ENCODE data around the gene GAS7.

The GAS7 gene

DNA sequence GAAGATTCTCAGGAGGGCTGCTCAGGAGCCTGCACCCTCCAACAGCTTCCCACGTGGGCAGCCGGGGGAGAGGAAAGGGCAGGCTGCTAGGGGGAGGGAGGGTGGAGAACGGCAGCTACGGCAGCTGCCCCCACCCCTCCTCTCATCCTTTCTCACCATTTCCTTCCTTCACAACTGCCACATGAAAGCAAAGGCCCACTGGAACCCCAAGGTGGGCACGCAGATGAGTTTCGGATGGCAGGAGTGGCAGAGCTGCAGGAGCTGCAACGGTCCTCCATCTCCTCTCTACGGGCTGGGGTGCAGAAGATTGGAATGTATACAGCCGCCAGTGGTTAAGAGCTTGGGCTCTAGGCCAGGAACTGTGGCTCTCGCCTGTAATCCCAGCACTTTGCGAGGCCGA lies 77.7 kb downstream of the GAS7 start:
- no peak overlapping the region for H3K4me3 ChIP-seq (ENCODE audit: low read depth, low read length)
- H3K9me3 ChIP-seq (ENCODE audit: severe bottlenecking), result peaks cover 13% of the 10 kb centered on the region
- TF ChIP-seq, protein P1, sequence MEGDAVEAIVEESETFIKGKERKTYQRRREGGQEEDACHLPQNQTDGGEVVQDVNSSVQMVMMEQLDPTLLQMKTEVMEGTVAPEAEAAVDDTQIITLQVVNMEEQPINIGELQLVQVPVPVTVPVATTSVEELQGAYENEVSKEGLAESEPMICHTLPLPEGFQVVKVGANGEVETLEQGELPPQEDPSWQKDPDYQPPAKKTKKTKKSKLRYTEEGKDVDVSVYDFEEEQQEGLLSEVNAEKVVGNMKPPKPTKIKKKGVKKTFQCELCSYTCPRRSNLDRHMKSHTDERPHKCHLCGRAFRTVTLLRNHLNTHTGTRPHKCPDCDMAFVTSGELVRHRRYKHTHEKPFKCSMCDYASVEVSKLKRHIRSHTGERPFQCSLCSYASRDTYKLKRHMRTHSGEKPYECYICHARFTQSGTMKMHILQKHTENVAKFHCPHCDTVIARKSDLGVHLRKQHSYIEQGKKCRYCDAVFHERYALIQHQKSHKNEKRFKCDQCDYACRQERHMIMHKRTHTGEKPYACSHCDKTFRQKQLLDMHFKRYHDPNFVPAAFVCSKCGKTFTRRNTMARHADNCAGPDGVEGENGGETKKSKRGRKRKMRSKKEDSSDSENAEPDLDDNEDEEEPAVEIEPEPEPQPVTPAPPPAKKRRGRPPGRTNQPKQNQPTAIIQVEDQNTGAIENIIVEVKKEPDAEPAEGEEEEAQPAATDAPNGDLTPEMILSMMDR (IDR thresholded peaks at IDR 0.05; ENCODE audit: low read depth, low read length), result no peak
- H3K36me3 ChIP-seq, result no peaks in the 10 kb centered on the region
- H3K27me3 ChIP-seq (ENCODE audit: insufficient read depth, low read depth, severe bottlenecking), result no peaks in the 10 kb centered on the region
- no peak for DNase-seq
- H3K27ac ChIP-seq, result no peak overlapping the region

DNA sequence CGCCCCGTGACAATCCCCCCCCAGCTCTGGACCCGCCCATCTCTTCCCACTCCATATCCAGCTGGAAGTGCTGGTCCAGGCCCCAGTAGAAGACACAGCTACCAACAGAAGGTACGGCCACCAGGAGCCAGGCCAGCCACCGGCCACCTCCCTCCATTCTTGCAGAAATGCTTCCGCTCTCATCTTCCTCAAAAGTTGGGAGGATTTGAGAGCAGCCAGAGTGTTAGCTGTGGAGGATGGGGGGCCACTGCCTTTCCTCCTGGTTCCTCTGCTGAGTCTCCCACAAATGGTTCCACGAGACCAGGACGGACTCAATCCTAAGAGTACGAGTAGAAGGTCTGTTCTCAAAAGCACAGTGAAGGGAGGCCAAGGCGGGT lies 78.3 kb downstream of the GAS7 start:
- H3K27me3 ChIP-seq (ENCODE audit: insufficient read depth, low read depth, severe bottlenecking), result no peaks in the 10 kb centered on the region
- H3K27ac ChIP-seq, result no peak overlapping the region
- H3K4me3 ChIP-seq (ENCODE audit: low read depth, low read length), result no peak overlapping the region
- peaks cover 18% of the 10 kb centered on the region for H3K9me3 ChIP-seq (ENCODE audit: severe bottlenecking)
- no peak for DNase-seq
- TF ChIP-seq, protein P1 (IDR thresholded peaks at IDR 0.05; ENCODE audit: low read depth, low read length), result no peak
- H3K36me3 ChIP-seq, result no peaks in the 10 kb centered on the region

DNA sequence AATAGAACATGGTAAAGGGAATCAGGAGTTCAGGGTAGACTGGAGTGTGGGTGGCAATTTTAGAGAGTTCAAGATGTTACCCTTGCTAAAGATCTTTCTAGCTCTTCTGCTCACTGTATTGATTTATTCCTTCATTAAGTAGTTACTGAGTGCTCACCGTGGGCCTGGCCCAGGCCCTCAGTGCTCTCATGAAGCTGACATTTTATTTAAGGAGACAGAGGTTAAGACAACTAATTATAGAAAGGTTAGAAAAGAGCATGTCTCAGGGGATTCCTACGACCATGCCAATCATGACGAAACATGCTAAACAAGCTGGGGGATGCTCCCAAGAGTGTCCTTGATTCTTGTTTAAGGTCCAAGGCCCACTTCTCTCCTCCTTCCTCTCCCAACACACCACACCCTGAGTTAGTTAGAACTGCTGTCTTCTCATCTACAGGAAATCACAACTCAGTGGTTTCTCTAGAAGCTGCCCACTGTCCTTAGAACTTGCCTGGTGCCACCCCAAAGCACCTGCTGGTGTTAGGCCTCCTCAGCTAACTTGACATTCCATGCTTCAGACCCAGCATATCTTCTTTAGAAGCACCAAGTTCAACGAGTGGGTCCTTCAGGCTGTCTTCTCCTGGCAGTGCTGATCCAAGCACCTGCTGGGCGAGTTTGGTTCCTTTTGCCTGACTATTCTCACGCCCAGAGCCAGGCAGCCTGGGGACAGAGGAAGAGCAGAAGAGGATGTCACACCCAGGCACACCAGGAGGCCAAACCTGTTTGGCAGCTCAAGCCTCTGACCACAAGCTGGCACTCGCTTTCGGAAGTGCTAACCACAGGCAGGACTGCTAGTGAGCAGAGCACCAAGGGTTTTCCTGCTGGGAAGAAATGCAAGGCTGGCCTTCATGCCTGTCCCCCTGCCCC lies 79.0 kb downstream of the GAS7 start:
- Histone ChIP-seq H3K9me3 (ENCODE audit: severe bottlenecking) (peaks cover 18% of the 10 kb centered on the region), H3K4me3 (ENCODE audit: low read depth, low read length) (no peak overlapping the region), H3K27ac (0 out of 2 replicates have a peak overlapping the region, but pooled peaks have one; percentile 18), H3K36me3 (no peaks in the 10 kb centered on the region), H3K27me3 (ENCODE audit: insufficient read depth, low read depth, severe bottlenecking) (no peaks in the 10 kb centered on the region)
- TF ChIP-seq, protein P1 (IDR thresholded peaks at IDR 0.05; ENCODE audit: low read depth, low read length), result no peak
- no peak for DNase-seq

DNA sequence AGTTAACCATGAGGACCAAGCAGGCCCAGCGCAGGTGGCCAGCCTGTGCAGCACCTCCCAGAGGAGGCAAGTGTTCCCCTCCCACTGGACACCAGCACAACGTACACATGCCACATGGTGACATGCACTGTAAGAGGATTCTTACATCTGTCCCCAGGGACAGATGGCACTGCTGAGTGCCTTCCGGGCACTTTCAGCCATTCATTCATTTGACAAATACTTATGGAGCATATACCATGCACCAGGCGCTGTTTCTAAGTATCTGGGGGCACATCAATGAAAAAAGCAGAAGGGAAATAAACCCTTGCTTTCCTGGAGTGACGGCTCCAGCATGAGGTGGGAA lies 79.6 kb downstream of the GAS7 start:
- DNase-seq, result peak; percentile 81
- Histone ChIP-seq H3K27ac (0 out of 2 replicates have a peak overlapping the region, but pooled peaks have one; percentile 18), H3K36me3 (no peaks in the 10 kb centered on the region), H3K9me3 (ENCODE audit: severe bottlenecking) (peaks cover 18% of the 10 kb centered on the region), H3K27me3 (ENCODE audit: insufficient read depth, low read depth, severe bottlenecking) (no peaks in the 10 kb centered on the region), H3K4me3 (ENCODE audit: low read depth, low read length) (no peak overlapping the region)
- TF ChIP-seq, protein P1 (IDR thresholded peaks at IDR 0.05; ENCODE audit: low read depth, low read length), result peak; percentile 23; the same call in 1 of the 2 replicates

DNA sequence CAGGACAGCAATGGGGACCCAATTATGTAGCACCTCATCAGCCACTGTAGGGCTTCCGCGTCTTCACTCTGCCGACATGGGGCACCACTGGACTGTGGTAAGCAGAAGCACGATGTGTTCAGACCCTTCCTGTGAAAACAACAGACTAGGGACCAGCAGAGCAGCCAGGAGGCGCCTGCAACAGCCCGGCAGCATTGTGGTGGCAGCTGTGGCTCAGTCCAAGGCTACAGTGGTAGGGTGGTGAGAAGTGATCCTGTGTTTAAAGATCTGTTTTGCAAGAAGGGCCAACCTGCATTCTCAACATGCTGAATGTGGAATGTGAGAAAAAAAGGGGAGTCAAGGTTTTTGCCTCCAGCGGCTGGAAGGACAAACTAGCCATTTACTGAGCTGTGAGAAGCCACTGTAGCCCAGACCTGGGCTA lies 80.8 kb downstream of the GAS7 start:
- Histone ChIP-seq H3K27ac (peak overlapping the region; percentile 64), H3K27me3 (ENCODE audit: insufficient read depth, low read depth, severe bottlenecking) (no peaks in the 10 kb centered on the region), H3K36me3 (no peaks in the 10 kb centered on the region), H3K4me3 (ENCODE audit: low read depth, low read length) (peak overlapping the region; percentile 1; the same call in 1 of the 2 replicates), H3K9me3 (ENCODE audit: severe bottlenecking) (peaks cover 18% of the 10 kb centered on the region)
- DNase-seq, result peak; percentile 78
- TF ChIP-seq, protein P1 (IDR thresholded peaks at IDR 0.05; ENCODE audit: low read depth, low read length), result peak; percentile 64
